HepG2 (cell line): ENCODE data around the gene KIAA1958. TPM values are rescaled to one million over a fixed set of nuclear protein-coding genes. Genes with fewer than 3 reads are reported as not detected.

Experiments used
- ATAC-seq: fragments of 200-7000 bp; cut with Tn5 transposase; 3 replicates; pipeline ENCODE4 v1.9.1; 2020; ENCODE audit warnings: mild to moderate bottlenecking, moderate library complexity
- BruUV-seq: library from RNA; stranded (reverse); fragments of 400-500 nt; replicated peaks from 2 replicates; lab custom pipeline; 2021; lab: Mats Ljungman, UMichigan
- CTCF ChIA-PET: fragments of 300-600 bp; formaldehyde crosslinking; extraction: SDS; loops from one replicate; lab custom pipeline; 2021; ENCODE audit warnings: low total read pairs, inconsistent platforms, low intra/inter-chr PET ratio; lab: Yijun Ruan, JAX
- POLR2A ChIA-PET: fragments of 350-600 bp; sonication (Branson Sonifier 250); formaldehyde crosslinking; loops from one replicate; lab custom pipeline; 2020; ENCODE audit warnings: antibody characterized with exemption, inconsistent platforms; lab: Yijun Ruan, JAX
- DNase-seq: peaks from one replicate; pipeline ENCODE4 v3.0.0-alpha.2; 2015; ENCODE audit warnings: low spot score
- FAIRE-seq: peaks from 3 replicates; lab custom pipeline; 2011; peaks lifted over from hg19 to GRCh38; lab: Jason Lieb, UNC
- H2AFZ ChIP-seq: one replicate; pipeline ENCODE4 v1.6.1; 2011; ENCODE audit warnings: low read length, inconsistent platforms
- H3K27ac ChIP-seq: fragments of 300-600 bp; 3 replicates; pipeline ENCODE4 v1.8.0; 2011; ENCODE audit warnings: mixed run types, mild to moderate bottlenecking, mixed read lengths, low read length, inconsistent platforms; ENCODE audit not compliant: insufficient read depth; ENCODE audit errors: extremely low read length
- H3K27me3 ChIP-seq, 2 experiments: fragments of 200-600 bp in 1 of 2; 2 replicates in 1 of 2; 3 replicates in 1 of 2; pipeline versions ENCODE4 v1.6.0 to v1.8.0; 2011; ENCODE audit warnings: low read length in 2 of 2, mild to moderate bottlenecking in 2 of 2, moderate library complexity in 2 of 2, inconsistent platforms in 1 of 2; ENCODE audit not compliant: insufficient read depth in 2 of 2, control insufficient read depth in 1 of 2
- H3K36me3 ChIP-seq, 2 experiments: fragments of 200-600 bp in 1 of 2; replicated peaks in 1 of 2; 2 replicates in 1 of 2; 3 replicates in 1 of 2; pipeline versions ENCODE4 v1.5.1 to v1.8.0; 2011; ENCODE audit warnings: low read length in 2 of 2, inconsistent platforms in 1 of 2; ENCODE audit not compliant: insufficient read depth in 2 of 2, control insufficient read depth in 1 of 2
- H3K4me1 ChIP-seq: 2 replicates; pipeline ENCODE4 v1.5.1; 2012; ENCODE audit warnings: low read length, inconsistent platforms; ENCODE audit not compliant: insufficient read depth
- H3K4me2 ChIP-seq: 2 replicates; pipeline ENCODE4 v1.6.0; 2011; ENCODE audit warnings: low read depth, low read length, inconsistent platforms
- H3K4me3 ChIP-seq, 3 experiments: fragments of 200-600 bp in 1 of 3; sonication (generic), shearing (Covaris generic) in 1 of 3; replicated peaks in 1 of 3; 2 replicates each; pipeline ENCODE4 v1.5.1; 2011 to 2016; ENCODE audit warnings: low read length in 3 of 3, inconsistent platforms in 2 of 3, low read depth in 2 of 3, mild to moderate bottlenecking in 2 of 3, control low read depth in 1 of 3, mixed read lengths in 1 of 3; ENCODE audit not compliant: insufficient read depth in 1 of 3
- H3K79me2 ChIP-seq: one replicate; pipeline ENCODE4 v1.6.1; 2011; ENCODE audit warnings: low read length, inconsistent platforms; ENCODE audit not compliant: insufficient read depth
- H3K9ac ChIP-seq: 2 replicates; pipeline ENCODE4 v1.6.0; 2011; ENCODE audit warnings: mild to moderate bottlenecking, low read depth, low read length, inconsistent platforms; ENCODE audit not compliant: insufficient read depth
- H3K9me3 ChIP-seq: 2 replicates; pipeline ENCODE4 v1.5.1; 2012; ENCODE audit warnings: mild to moderate bottlenecking, low read length
- H4K20me1 ChIP-seq: 2 replicates; pipeline ENCODE4 v1.6.0; 2011; ENCODE audit warnings: inconsistent platforms, mild to moderate bottlenecking, low read length, moderate library complexity; ENCODE audit not compliant: insufficient read depth
- CEBPB ChIP-seq: IDR thresholded peaks from 2 replicates; pipeline ENCODE4 v1.6.1; 2011; ENCODE audit warnings: low read depth, low read length, improper control_type of control experiment, borderline replicate concordance
- CREB3 ChIP-seq: sonication (generic); formaldehyde crosslinking; IDR thresholded peaks from 2 replicates; pipeline ENCODE4 v1.5.0; 2020; ENCODE audit warnings: missing genetic modification reagents
- FOXC1 ChIP-seq: sonication (generic); formaldehyde crosslinking; IDR thresholded peaks from 2 replicates; pipeline ENCODE4 v1.8.0; 2022; ENCODE audit warnings: mild to moderate bottlenecking, missing genetic modification reagents, borderline replicate concordance
- NBN ChIP-seq: fragments of 450-650 bp; conservative IDR thresholded peaks from 2 replicates; pipeline ENCODE4 v1.6.1; 2017
- NRL ChIP-seq: sonication (generic); formaldehyde crosslinking; IDR thresholded peaks from 2 replicates; pipeline ENCODE4 v1.5.0; 2020; ENCODE audit warnings: missing genetic modification reagents, mild to moderate bottlenecking, moderate library complexity, borderline replicate concordance
- RFX5 ChIP-seq: IDR thresholded peaks from 2 replicates; pipeline ENCODE4 v1.6.1; 2011; ENCODE audit warnings: low read depth, low read length, improper control_type of control experiment
- RFXAP ChIP-seq: sonication (generic); formaldehyde crosslinking; IDR thresholded peaks from 2 replicates; pipeline ENCODE4 v1.4.0; 2020; ENCODE audit warnings: missing genetic modification reagents, borderline replicate concordance
- SAFB2 ChIP-seq: sonication (generic); formaldehyde crosslinking; IDR thresholded peaks from 2 replicates; pipeline ENCODE4 v1.5.1; 2020; ENCODE audit warnings: missing genetic modification reagents, low read depth, mild to moderate bottlenecking, borderline replicate concordance
- SETDB1 ChIP-seq: sonication (generic); formaldehyde crosslinking; IDR thresholded peaks from 2 replicates; pipeline ENCODE4 v1.5.1; 2020; ENCODE audit warnings: missing genetic modification reagents, mild to moderate bottlenecking, borderline replicate concordance
- SP2 ChIP-seq: sonication (generic); formaldehyde crosslinking; IDR thresholded peaks from 2 replicates; pipeline ENCODE4 v1.5.1; 2020; ENCODE audit warnings: mild to moderate bottlenecking, missing genetic modification reagents
- ZNF207 ChIP-seq: fragments of 450-650 bp; IDR thresholded peaks from 2 replicates; pipeline ENCODE4 v1.6.1; 2016; ENCODE audit warnings: antibody characterized with exemption, borderline replicate concordance
- ZNF280D ChIP-seq: sonication (generic); formaldehyde crosslinking; IDR thresholded peaks from 2 replicates; pipeline ENCODE4 v1.5.1; 2020; ENCODE audit warnings: mild to moderate bottlenecking, missing genetic modification reagents
- ZNF552 ChIP-seq: sonication (generic); formaldehyde crosslinking; IDR thresholded peaks from 2 replicates; pipeline ENCODE4 v1.9.0; 2022; ENCODE audit warnings: missing genetic modification reagents, mild to moderate bottlenecking, borderline replicate concordance
- ZNF607 ChIP-seq: sonication (generic); formaldehyde crosslinking; IDR thresholded peaks from 2 replicates; pipeline ENCODE4 v1.5.1; 2020; ENCODE audit warnings: missing genetic modification reagents, mild to moderate bottlenecking, borderline replicate concordance
- ZNF781 ChIP-seq: sonication (generic); formaldehyde crosslinking; IDR thresholded peaks from 2 replicates; pipeline ENCODE4 v1.5.1; 2020; ENCODE audit warnings: borderline replicate concordance, mild to moderate bottlenecking, missing genetic modification reagents; ENCODE audit errors: not compliant biosample characterization
- WGBS: methylation state at CpG from one replicate; pipeline ENCODE4 v1.1.6; 2017; ENCODE audit warnings: low lambda C conversion rate; 5-methylcytosine and 5-hydroxymethylcytosine counted together
- in situ Hi-C: cut with HindIII; loops from 2 replicates; pipeline ENCODE4 v1.10.0; 2017; ENCODE audit warnings: low pct_unique_long_range_greater_than_20kb; ENCODE audit not compliant: extremely low pct_ligation_motif_present
- intact Hi-C: fragments of 100-400 bp; cut with micrococcal nuclease; formaldehyde crosslinking; loops from one replicate; pipeline ENCODE4 v1.10.0; 2022; ENCODE audit not compliant: unreplicated experiment
- polyA plus RNA-seq, 8 experiments: library from polyadenylated mRNA; depleted of rRNA in 3 of 8; stranded (reverse) in 7 of 8; unstranded in 1 of 8; fragments of >200 nt; fragmentation: Illumina TruSeq in 4 of 8; extraction: Trizol in 4 of 8; gene quantifications; 2 replicates each; pipeline versions ENCODE4 v1.2.1 to v1.2.3, GENCODE V29; 2011 to 2016; ENCODE audit warnings: low read depth in 4 of 8, missing spikeins in 1 of 8, mixed read lengths in 1 of 8; ENCODE audit not compliant: insufficient read depth in 1 of 8
- total RNA-seq, 5 experiments: library from RNA; depleted of rRNA; stranded (reverse); fragments of >200 nt; fragmentation: Illumina TruSeq; extraction: Trizol; gene quantifications; 2 replicates each; pipeline ENCODE4 v1.2.3, GENCODE V29; 2016; ENCODE audit warnings: low read depth in 1 of 5
- TF ChIP-seq, protein P1 (sequence below): sonication (generic); formaldehyde crosslinking; IDR thresholded peaks from 2 replicates; pipeline ENCODE4 v1.5.0; 2020; ENCODE audit warnings: mild to moderate bottlenecking, missing genetic modification reagents, moderate library complexity
- TF ChIP-seq, protein P2 (sequence below): sonication (generic); formaldehyde crosslinking; IDR thresholded peaks from 2 replicates; pipeline ENCODE4 v1.8.1; 2022; ENCODE audit warnings: low read depth, mild to moderate bottlenecking, missing genetic modification reagents

The KIAA1958 gene
- total and polyA plus RNA-seq, 2 of the 13 experiments (the other 11 are each of a cell fraction or from before 2014, with no cell fraction given), result 8.5 to 10.3 TPM

DNA sequence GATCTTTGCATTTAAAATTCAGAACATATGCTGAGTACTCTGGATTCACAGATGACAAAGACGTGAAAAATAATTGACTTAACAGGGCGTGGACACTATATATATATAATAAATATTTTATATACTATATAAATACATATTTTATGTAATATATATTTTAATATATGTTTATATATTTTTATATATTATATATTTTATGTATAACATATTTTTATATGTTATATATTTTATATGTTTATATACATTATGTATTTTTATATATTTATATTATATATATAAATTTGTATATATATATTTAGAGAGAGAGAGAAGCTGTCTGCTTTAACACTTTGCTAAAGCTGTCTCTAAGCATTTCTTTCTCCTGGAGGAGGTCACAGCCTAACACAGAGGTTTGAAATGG lies 118.2 kb downstream of the KIAA1958 start:
- peaks cover 0 to 6% of the 10 kb centered on the region in 2 experiments; a peak in 1 of 5 replicates for H3K36me3 ChIP-seq
- no peak overlapping the region for H3K4me3 ChIP-seq
- no peak for ATAC-seq
- intact Hi-C loops, result no loop called here
- ChIA-PET CTCF (no interaction called here), POLR2A (no interaction called here)
- no peak overlapping the region for H3K9ac ChIP-seq
- H4K20me1 ChIP-seq, result no peaks in the 10 kb centered on the region; the same call in 1 of the 2 replicates
- H3K4me2 ChIP-seq, result no peak overlapping the region
- H3K27me3 ChIP-seq, result no peaks in the 10 kb centered on the region
- no peak overlapping the region for H3K27ac ChIP-seq
- no peaks in the 10 kb centered on the region for H3K4me1 ChIP-seq
- no peak for DNase-seq
- no peak for FAIRE-seq
- in situ Hi-C loops, result no loop called here
- WGBS, result 100% methylated on average over 2 of the region's 2 CpGs
- no peaks in the 10 kb centered on the region for H3K9me3 ChIP-seq
- H3K79me2 ChIP-seq, result peaks cover 4% of the 10 kb centered on the region
- H2AFZ ChIP-seq, result no peak overlapping the region
- no TSS peak for BruUV-seq
- TF ChIP-seq ZNF552 (CRISPR knock-in tag), result no peak
- TF ChIP-seq, protein P1, sequence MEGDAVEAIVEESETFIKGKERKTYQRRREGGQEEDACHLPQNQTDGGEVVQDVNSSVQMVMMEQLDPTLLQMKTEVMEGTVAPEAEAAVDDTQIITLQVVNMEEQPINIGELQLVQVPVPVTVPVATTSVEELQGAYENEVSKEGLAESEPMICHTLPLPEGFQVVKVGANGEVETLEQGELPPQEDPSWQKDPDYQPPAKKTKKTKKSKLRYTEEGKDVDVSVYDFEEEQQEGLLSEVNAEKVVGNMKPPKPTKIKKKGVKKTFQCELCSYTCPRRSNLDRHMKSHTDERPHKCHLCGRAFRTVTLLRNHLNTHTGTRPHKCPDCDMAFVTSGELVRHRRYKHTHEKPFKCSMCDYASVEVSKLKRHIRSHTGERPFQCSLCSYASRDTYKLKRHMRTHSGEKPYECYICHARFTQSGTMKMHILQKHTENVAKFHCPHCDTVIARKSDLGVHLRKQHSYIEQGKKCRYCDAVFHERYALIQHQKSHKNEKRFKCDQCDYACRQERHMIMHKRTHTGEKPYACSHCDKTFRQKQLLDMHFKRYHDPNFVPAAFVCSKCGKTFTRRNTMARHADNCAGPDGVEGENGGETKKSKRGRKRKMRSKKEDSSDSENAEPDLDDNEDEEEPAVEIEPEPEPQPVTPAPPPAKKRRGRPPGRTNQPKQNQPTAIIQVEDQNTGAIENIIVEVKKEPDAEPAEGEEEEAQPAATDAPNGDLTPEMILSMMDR (CRISPR knock-in tag), result no peak
- no peak for TF ChIP-seq RFX5
- no peak for TF ChIP-seq CREB3 (CRISPR knock-in tag)
- no peak for TF ChIP-seq ZNF607 (CRISPR knock-in tag)
- TF ChIP-seq NRL (CRISPR knock-in tag), result no peak
- no peak for TF ChIP-seq SETDB1
- no peak for TF ChIP-seq NBN
- no peak for TF ChIP-seq ZNF207
- TF ChIP-seq SAFB2 (CRISPR knock-in tag), result no peak
- no peak for TF ChIP-seq SP2 (CRISPR knock-in tag)
- no peak for TF ChIP-seq CEBPB
- no peak for TF ChIP-seq FOXC1
- TF ChIP-seq ZNF781, result no peak
- TF ChIP-seq, protein P2, sequence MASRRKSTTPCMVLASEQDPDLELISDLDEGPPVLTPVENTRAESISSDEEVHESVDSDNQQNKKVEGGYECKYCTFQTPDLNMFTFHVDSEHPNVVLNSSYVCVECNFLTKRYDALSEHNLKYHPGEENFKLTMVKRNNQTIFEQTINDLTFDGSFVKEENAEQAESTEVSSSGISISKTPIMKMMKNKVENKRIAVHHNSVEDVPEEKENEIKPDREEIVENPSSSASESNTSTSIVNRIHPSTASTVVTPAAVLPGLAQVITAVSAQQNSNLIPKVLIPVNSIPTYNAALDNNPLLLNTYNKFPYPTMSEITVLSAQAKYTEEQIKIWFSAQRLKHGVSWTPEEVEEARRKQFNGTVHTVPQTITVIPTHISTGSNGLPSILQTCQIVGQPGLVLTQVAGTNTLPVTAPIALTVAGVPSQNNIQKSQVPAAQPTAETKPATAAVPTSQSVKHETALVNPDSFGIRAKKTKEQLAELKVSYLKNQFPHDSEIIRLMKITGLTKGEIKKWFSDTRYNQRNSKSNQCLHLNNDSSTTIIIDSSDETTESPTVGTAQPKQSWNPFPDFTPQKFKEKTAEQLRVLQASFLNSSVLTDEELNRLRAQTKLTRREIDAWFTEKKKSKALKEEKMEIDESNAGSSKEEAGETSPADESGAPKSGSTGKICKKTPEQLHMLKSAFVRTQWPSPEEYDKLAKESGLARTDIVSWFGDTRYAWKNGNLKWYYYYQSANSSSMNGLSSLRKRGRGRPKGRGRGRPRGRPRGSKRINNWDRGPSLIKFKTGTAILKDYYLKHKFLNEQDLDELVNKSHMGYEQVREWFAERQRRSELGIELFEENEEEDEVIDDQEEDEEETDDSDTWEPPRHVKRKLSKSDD (CRISPR knock-in tag), result no peak
- no peak for TF ChIP-seq ZNF280D (CRISPR knock-in tag)
- TF ChIP-seq RFXAP (CRISPR knock-in tag), result no peak
